Hematopoietic multipotent progenitor cell treated with erythropoietin and hydrocortisone succinate and interleukin-3 and kit ligand, for 6 days (in vitro differentiated cells): ENCODE data around the gene C10orf90.

ENCODE experiments used
- DNase-seq: peaks from one replicate; pipeline ENCODE4 v3.0.0-alpha.2; 2015

Gene C10orf90

DNA sequence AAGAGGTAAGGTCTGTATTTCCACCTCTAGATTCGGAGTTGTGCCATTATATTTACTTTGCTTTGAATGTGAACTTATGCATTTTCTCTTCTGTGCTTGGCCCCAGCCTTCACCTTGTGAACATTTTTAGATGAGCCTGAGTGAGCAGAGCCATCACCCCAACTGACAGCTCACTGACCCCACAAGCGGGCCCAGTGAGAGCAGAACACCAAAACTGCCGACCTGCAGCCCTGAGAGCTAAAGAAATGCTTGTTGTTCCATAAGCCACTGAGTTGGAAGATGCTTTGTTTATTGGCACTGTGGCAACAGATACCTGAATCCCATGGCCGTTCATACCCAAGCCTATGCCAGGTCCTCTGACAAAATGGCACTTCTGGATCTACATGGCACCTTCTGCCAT, 37.8 kb downstream of the C10orf90 start:
- DNase-seq, result no peak

DNA sequence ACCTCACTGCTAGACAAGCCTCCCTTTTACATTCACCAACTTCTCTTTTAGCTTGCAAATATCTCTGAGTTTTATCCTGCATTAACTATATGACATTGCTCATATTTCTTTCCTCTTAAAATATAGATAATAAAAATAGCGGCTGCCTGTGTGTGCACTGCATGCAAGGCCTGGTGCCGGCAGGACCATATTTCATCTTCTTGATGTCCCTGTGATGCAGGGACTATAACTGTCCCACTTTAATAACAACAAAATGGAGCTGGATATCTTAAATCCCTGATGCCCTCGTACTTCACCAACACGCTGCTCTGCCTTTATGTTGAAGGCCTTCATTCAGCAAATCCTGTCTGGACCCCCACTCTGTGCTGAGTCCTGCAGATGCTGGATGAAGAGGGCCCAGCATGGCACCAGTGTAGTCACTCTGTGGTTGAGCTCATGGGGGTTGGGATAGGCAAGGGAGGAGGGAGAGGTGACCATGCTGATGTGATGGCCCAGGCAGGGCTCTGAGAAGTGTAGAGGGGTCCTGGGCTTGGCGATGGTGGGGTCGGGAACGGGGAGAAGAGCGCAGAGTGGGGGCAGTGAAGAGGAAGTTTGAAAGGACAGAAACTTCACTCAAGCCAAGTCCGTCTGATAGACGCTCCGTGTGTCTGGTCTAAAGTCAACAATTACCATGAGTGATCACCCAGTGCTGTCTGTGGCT, 40.4 kb downstream of the C10orf90 start:
- DNase-seq, result no peak

DNA sequence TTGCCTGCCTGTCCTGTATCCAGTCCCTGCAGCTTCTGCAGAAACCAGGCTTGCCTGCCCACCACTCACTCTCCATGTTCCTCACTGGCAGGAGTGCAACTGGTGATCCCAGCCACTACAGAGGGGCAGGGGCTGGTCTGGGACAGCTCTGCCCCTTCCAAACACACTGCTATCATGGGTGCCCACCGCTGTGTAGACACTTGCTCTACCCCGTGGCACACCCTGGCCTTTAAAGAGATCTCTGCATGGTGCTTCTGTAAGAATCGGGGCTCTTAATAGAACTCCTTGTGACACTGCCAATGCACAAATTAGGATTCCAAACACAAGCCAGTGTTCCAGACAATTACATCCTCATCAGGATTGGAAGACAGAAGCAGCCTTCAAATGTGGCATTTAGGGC, 41.7 kb downstream of the C10orf90 start:
- no peak for DNase-seq

DNA sequence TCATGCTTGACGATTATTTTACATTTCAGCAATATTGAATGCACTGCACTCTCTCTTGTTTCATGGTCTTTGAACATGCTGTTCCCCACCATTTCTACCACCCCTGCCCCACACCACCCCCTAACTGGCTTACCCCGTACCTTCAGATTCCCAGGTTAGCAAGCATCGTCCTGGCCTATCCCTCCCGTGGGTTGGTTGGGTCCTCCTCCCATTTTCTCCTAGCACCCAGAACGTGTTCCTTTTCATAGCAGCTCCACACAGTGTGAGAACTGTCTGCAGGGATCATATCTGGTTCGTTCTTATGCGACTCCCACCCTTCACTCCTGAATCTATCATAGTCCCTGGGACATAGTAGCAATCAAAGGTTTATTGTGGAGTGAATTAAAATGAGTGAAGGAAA, 48.6 kb downstream of the C10orf90 start:
- DNase-seq, result no peak

DNA sequence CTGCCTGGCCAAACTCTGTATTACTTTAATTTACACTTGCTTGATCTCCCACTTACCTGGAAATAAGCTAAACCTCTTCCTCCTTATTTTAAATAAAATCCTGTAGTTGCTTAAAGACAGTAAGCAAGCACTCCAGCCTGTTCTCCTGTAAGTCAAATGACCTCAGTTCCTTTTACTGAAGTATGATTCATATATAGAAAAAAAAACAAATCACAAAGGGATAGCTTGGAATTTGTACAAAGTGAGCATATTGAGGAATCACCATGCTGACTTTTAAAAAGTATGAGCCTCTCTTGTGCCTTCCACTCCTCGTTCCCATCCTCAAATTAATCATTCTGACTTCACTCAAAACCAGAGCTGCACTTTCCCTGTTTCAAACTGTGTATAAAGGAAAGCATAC, 52.0 kb downstream of the C10orf90 start:
- DNase-seq, result no peak

DNA sequence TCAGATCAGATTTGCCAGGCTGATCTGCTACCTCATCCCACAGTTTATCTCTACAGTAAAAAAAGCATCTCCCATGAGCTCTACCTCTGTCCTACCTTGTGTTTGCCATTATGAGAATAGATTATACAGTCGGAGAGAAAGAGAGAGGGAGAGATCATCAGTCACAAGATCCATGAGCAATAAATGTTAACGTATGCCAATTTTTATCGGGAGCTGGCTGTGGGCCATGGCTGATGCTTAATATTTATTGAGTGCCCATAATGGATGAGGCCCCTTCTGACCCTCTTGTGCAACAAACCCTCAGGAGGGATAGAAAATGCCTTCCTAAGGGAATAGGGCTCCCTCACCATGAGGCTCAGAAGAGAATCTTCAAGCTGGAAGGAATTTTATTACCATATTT, 52.8 kb downstream of the C10orf90 start:
- no peak for DNase-seq

DNA sequence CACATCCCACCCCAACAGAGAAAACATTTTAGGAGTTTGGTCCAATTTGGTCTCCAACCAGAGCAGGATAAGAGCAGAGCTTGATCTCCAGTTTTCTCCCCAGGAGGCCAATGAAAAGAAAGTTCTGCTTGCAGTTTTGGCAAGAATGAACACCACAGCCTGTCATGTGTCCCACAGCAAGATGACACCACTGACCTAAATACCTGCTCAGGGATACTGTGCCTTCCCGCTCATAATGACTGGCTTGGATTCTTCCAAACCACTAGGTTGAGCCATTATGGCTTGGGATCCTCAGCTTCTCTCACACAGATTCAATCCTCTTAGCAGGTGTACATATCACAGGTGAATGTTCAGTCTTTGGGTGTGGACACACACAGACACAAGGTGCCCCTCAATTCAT, 53.3 kb downstream of the C10orf90 start:
- DNase-seq, result no peak

DNA sequence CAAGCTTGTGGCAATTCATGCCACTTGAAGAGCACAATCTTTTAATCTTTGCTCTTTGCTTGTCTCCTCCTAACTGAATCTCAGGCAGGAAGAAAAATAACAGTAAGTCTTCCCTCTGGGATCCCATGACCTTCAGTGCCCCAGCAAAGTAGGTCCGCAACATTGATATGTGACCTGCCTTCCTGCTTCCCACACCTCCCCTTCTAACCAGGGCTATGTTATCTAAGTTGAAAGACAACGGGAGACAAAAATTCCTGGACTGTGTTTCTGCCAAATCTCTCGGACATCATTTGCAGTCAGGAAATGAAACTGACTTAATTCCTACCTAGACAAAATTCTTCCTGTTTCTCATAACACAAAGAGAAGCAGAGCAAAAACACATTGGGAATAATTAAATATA, 53.8 kb downstream of the C10orf90 start:
- DNase-seq, result no peak

DNA sequence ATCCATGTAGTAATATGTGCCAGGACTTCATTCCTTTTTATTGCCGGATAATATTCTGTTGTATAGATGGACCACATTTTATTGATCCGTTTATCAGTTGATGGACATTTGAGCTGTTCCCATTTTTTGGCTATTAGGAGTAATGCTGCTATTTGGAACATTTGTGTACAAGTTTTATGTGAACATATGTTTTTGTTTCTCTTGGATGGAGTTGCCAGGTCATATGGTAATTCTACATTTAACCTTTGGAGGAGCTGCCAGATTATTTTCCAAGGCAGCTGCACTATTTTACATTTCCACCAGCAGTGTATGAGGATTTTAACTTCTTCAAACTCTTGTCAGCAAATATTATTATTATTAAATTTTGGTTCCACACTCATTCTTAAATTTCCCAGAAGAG, 59.2 kb downstream of the C10orf90 start:
- no peak for DNase-seq

DNA sequence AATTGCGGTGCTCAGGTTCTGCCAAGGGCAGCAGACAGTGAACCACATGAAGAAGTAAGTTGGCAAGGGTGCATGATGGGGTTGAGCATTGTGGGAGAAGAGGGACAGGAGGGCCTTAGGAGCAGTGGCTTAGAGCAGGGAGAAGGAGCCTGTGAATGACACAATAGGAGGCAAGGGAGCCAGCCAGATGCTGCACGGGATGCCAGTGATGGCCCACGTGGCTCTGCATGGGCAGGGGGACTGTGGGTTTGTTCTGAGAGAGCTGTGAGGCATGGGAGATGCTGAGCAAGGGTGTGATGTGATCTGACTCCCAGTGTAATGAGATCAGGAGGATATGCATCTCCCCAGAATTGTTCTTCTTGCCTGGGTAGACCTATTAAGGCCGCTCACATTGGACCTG, 60.9 kb downstream of the C10orf90 start:
- no peak for DNase-seq

DNA sequence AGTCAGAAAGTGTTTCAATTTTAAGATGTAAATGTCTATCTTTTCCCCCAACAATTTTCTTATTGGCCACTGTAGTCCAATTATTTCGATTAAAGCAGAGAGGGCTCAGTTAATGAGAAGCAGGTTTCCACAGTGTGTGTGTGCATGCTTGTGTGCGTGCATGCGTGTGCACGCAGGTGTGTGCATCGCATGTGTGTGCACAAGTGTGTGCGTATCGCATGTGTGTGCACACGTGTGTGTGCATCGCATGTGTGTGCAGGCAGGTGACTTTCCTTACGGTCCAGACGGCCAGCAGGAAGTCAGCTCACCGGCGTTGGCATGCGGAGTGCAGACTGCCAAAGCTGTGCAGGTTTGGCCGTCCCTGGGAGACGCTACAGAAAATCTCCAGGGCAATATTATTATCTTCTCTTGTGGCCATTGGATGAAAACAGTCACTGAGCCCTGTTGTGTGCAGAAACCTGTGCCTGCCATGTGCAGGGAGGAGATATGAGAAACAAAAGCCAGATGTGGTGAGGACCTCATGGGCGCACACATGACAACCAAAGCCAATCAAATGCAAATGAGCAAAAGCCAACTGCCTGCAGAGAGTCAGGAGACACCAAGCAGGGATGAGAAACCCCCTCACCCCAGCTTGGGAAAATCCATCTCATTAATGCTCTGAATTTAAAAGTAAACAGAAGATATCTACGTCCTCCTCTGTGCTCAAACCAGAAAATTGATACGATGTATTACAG, 70.4 kb downstream of the C10orf90 start:
- DNase-seq, result peak; percentile 5

DNA sequence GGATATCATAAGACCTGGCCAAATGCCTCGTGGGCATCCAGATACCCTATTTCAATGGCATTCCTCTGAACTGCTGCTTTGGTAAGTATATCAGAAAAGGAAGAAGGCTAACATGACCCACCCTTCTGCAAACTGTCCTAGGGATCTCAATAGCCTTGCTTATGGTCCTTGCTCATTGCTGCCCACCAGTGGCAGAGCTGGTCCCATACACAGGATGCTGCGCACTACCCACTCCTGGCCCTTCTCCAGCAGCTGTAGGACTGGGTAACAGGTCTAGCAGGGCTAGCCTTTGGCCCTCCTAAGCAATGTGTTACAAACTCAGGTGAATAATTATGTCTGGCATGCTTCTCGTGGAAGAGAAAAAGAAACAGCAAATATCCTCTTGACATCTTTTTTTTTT, 72.5 kb downstream of the C10orf90 start:
- DNase-seq, result peak; percentile 70

DNA sequence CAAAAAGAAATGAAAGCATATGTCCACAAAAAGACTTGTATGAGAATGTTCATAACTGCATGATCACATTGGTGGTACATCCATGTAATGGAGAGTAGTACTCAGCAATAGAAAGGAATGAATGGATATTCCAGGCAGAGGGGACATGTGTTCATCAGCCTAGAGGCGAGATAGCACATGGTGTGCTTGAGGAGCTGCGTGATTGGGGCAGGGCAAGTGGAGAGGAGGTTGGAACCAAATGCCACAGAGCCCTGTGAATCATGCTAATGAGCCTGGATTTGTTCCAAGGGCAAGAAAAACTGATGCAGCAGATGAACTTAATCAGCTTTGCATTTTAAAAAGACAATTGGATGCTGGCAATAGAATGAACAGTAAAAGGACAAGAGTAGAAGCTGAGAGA, 73.3 kb downstream of the C10orf90 start:
- no peak for DNase-seq

DNA sequence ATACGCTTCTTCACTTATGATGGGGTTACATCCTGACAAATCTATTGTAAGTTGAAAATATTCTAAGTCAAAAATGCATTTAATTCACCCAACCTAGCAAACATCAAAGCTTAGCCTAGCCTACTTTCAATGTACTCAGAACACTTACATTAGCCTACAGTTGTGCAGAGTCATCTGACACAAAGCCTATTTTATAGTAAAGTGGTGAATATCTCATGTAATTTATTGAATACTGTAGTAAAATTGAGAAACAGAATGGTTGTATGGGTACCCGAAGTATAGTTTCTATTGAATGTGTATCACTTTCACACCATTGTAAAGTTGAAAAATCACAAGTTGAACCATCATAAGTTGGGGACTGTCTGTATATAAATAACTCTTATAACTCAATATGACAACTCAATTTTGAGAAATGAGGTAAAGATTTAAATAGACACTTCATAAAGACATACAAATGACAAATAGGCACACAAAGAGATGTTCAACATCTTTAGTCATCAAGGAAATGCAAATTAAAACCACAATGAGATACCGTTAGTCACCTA, 73.9 kb downstream of the C10orf90 start:
- no peak for DNase-seq

DNA sequence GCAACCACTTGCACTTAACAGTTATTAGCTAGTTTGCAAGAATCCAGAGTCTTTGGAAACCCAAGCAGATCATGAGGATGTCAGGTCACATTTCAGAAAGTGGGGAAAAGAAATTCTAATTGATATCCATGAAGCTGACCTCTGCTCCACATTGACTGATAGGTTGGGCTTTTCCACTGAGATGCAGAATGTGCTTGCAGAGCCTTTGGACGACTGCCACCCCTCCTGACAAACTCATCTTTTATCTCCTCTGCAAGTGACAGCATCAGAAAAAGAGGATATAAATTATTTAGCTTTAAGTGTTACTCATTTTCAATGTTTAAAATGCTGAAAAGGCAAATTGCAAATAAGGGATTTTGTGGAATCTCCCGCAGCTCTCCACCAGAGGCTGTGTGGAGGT, 75.3 kb downstream of the C10orf90 start:
- DNase-seq, result no peak

DNA sequence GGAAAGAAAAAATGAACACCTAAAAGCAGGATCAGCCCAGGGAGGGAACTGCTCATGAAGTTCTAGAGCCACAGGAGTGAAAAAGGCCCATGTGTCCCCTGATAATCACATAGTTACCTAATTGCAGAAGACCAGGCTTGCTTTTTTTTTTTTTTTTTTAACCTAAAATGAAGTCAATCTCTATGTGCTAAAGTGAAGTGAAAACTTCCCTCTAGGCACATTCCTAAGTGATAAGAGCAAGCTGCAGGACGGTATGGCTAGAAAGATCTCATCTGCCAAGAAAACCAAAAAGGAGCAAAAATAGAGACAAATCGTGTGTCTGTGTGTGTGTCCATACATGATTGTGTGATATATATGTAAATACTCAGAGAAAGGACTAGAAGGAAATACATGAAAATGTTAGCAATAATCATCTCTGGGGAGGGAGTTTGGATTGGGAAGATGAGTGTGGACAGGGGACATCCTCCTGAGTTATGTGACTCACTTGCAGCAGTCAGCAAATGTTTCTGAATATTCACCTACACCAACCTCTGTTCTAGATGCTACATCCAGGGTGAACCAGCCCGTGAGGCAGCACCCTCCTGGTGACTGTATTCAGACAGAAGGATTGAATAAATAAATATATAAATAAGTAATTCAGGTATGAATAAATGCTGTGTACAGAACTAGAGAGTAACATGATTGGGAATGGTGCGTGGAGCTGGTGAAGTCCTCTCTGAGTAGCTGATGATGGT, 76.4 kb downstream of the C10orf90 start:
- DNase-seq, result no peak

DNA sequence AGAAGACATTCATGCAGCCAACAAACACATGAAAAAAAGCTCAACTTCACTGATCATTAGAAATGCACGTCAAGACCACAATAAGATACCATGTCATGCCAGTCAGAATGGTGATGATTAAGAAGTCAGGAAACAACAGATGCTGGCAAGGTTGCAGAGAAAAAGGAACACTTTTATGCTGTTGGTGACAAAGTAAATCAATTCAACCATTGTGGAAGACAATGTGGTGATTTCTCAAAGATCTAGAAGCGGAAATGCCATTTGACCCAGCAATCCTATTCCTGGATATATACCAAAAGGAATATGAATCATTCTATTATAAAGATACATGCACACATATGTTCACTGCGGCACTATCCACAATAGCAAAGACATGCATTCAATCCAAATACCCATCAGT, 77.6 kb downstream of the C10orf90 start:
- DNase-seq, result no peak

DNA sequence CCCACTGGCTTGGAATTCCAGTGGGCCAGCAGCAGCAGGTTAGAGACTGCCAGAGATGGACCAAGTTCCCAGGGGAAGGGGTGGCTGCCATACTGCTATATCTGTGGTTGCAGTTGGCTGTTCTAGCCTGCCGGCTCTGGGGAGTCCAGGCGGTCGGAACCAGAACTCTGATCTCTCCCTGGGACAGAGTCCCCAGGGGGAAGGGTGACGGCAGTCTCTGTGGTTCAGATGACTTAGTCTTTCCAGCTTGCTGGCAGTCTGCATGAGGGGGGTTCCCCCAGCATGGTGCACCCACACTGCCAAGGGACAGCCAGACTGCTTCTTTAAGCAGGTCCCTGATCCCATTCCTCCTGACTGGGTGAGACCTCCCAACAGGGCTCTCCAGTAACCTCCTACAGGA, 82.5 kb downstream of the C10orf90 start:
- DNase-seq, result no peak

DNA sequence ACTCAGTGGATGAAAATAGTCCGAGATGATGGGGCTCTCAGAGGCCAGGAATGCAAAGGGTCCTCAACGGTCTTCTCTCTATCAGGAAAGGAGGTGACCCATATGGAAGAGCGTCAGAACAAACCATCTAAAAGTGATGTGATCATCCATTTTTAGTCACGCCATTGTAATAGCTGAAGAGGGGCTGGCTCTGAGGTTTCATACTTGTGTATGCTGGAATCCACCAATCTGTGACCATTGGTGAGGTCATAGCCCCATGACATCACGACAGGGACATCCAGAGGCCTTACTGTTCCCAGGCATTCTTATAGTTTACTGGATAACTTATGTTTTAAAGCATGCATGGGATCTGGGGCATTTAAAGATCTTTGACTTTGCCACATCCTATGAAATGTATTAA, 83.6 kb downstream of the C10orf90 start:
- DNase-seq, result no peak

DNA sequence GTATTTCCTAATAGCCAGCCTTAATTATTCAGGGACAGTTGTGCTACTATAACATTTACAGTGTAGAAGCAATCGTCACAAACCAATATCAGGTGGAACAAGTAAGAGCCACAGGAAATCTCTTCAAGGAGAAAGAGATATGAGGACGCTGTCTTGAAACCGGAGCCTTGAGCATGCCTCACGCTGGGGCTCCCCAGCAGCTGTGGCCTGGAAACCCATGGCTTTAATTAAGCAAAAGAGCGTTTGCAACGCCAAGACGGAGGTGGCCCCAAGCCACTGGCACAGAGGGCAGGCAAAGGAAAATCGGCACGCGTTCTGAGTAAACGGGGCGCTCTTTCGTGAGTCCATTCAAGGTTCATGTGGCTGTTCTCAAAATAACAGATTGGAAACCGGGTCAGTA, 84.4 kb downstream of the C10orf90 start:
- DNase-seq, result no peak

DNA sequence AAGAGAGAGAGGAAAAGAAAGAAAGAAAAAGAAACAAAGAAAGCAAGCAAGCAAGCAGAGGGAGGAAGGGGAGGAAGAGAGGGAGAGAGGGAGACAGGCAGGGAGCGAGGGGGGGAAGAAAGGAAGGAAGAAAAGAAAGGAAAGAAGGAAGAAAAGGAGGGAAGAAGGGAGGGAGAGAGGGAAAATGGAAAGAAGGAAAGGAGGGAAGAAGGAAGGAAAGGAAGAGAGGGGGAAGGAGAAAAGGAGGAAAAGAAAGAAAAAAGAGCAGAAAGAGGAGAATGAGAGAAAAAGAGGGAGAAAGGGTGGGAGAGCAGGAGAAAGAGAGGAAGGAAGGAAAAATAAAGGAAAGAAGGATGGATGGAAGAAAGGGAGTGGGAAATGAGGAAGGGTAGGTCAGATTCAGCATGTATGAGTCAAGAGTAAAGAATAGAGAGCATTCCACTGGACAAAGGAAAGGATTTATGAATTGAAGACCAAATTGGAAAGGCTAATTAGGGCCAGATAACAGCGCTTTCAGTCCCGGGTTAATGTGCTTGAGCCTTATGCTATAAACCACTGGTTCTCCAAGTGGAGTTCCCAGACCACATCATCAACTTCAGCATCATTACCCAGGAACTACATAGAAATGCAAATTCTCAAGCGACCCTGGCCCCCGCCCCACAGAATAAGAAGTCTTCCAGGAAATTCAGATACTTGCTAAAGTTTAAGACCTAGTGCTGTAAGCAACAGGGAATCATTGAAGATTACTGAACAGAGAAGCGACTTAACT, 85.1 kb downstream of the C10orf90 start:
- DNase-seq, result no peak

DNA sequence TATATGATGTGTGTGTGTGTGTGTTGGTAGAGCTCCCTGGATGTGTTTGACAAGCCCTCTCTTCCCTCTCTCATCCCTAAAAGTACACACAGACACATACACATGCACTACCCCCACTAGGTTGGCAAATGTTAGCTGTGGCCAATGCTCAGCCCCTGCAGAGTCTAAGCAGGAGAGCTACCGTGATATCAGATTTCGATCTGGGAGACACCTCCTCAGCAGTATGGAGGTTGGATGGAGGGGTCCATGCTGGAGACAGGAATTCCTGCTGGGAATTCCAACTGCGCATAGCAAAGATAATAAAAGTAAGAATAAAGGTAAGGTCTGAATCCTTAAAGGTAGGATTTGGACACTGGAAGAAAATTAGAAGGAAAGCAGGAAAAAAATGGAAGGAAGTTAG, 85.7 kb downstream of the C10orf90 start:
- DNase-seq, result no peak

DNA sequence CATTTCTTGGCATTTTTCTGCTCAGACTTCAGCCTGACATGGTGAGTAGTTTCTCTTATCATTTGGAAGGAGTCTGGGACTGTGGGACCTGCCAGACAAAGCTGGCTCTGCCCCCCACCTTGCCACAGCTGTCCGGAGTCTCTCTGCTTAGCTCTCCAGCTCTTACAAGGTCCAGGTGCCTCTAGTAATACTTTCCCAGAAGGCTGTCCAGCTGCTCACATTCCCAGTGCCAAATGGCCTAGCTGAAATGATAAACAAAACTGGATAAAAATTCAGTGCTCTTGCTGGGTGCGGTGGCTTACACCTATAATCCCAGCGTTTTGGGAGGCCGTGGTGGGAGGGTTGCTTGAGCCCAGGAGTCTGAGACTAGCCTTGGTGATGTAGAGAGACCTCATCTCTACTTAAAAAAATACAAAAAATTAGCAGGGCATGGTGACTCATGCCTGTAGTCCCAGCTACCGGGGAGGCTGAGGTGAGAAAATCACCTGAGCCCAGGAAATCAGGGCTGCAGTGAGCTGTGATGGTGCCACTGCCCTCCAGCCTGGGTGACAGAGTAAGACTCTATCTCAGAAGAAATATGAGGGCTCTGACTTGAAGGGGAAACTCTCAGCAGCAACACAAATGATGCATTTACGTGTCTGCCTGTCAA, 86.8 kb downstream of the C10orf90 start:
- no peak for DNase-seq
